ENCODE data around the gene NGRN. TPM values are rescaled to one million over a fixed set of nuclear protein-coding genes. Genes with fewer than 3 reads are reported as not detected.

The NGRN gene
- total and polyA plus RNA-seq, 2 of the 8 experiments (the other 6 are each of a cell fraction or from before 2014, with no cell fraction given): 60.1 to 101 TPM

GRCh38 chr15:90227816-90228772 lies 37.4 kb upstream of the NGRN start:
- ChIA-PET CTCF (ENCODE audit: partially characterized antibody) (interaction anchor here (0.6 to 2.2 kb wide), 8 partner anchors 10 to 85 kb away, joined by 3 to 8 read pairs (median 4); no protein-coding TSS in a partner anchor), POLR2A (ENCODE audit: partially characterized antibody) (no interaction called here)
- Histone ChIP-seq H3K9ac (replicated peaks in 1 of 4; ENCODE audit: extremely low read depth in 1 of 4, low read depth in 3 of 4, low read length in 3 of 4) (no peak overlapping the region), H2AK5ac (ENCODE audit: low read depth, low read length) (no peak overlapping the region), H2BK20ac (ENCODE audit: low read length) (no peak overlapping the region), H2BK5ac (ENCODE audit: low read depth, low read length) (no peak overlapping the region), H4K20me1 (replicated peaks in 1 of 2; ENCODE audit: control insufficient read depth in 1 of 2, insufficient read depth in 2 of 2, low read length in 2 of 2) (peaks cover 0 to 7% of the 10 kb centered on the region in 2 experiments), H3K27me3 (replicated peaks in 1 of 4; ENCODE audit: control insufficient read depth in 3 of 4, extremely low read depth in 1 of 4, insufficient read depth in 3 of 4, low read length in 3 of 4) (no peaks in the 10 kb centered on the region), H3K23me2 (ENCODE audit: low read depth, low read length) (peaks cover 2% of the 10 kb centered on the region), H2BK120ac (replicated peaks; ENCODE audit: low read depth, low read length) (no peak overlapping the region), H3K79me1 (ENCODE audit: low read depth, low read length) (peaks cover 6% of the 10 kb centered on the region), H3K36me3 (ENCODE audit: control insufficient read depth in 2 of 4, insufficient read depth in 4 of 4, low read length in 3 of 4) (peaks cover 11 to 48% (median 34%) of the 10 kb centered on the region in 4 experiments; a peak in 7 of 8 replicates), H4K8ac (ENCODE audit: extremely low read depth, insufficient read depth, low read length) (no peak overlapping the region), H2AFZ (ENCODE audit: low read length) (no peak overlapping the region), H4K91ac (replicated peaks; ENCODE audit: insufficient read length, low read length) (no peak overlapping the region), H3K4me3 (ENCODE audit: extremely low read depth in 1 of 4, insufficient read depth in 2 of 4, low read depth in 3 of 4, low read length in 4 of 4) (no peak overlapping the region), H3K56ac (replicated peaks; ENCODE audit: insufficient read length, low read depth, low read length) (no peak overlapping the region), H2BK15ac (ENCODE audit: low read length) (no peak overlapping the region), H3K4me1 (replicated peaks in 1 of 4; ENCODE audit: control insufficient read depth in 3 of 4, insufficient read depth in 4 of 4, low read length in 3 of 4) (peaks cover 0 to 6% (median under 1%) of the 10 kb centered on the region in 4 experiments; a peak in 3 of 7 replicates), H4K5ac (ENCODE audit: insufficient read length, low read depth, low read length) (no peak overlapping the region), H3K9me3 (ENCODE audit: insufficient read depth in 2 of 2, low read depth in 1 of 2, low read length in 1 of 2) (no peaks in the 10 kb centered on the region), H3K27ac (ENCODE audit: low read depth, low read length) (no peak overlapping the region), H3K23ac (ENCODE audit: insufficient read length) (no peak overlapping the region), H3K14ac (ENCODE audit: insufficient read length) (no peak overlapping the region), H3K18ac (ENCODE audit: extremely low read depth, low read length) (no peak overlapping the region), H2BK12ac (ENCODE audit: low read depth, low read length) (no peak overlapping the region), H3K4me2 (ENCODE audit: insufficient read depth in 1 of 2, low read depth in 2 of 2, low read length in 2 of 2) (no peak overlapping the region), H3K4ac (replicated peaks; ENCODE audit: insufficient read length, low read depth, low read length) (no peak overlapping the region), H3K79me2 (ENCODE audit: control insufficient read depth in 1 of 2, insufficient read depth in 2 of 2, low read length in 2 of 2) (no peaks in the 10 kb centered on the region)
- DNase-seq (ENCODE audit: low read depth in 1 of 2, low spot score in 2 of 2): no peak
- no peak for TF ChIP-seq SIRT6 (IDR thresholded peaks at IDR 0.05; ENCODE audit: low read length)
- no peak for FAIRE-seq
- 92% methylated on average over 36 of the region's 38 CpGs; no CpG with 5 or more reads in 1 of the 2 experiments for WGBS, 2 experiments (ENCODE audit: extremely low coverage in 1 of 2, insufficient coverage in 1 of 2, insufficient read length in 1 of 2, insufficient replicate concordance in 2 of 2, low coverage in 1 of 2, low lambda C conversion rate in 2 of 2, missing lambda C conversion rate in 1 of 2)
